Measurements from ENCODE around the gene LHX3. TPM values are rescaled to one million over a fixed set of nuclear protein-coding genes. Genes with fewer than 3 reads are reported as not detected.

Gene LHX3
- polyA plus RNA-seq, 1 of the 3 experiments (the other 2 are of a cell fraction), result not detected

- CTCF ChIA-PET, result interaction anchor here (1.3 to 3.5 kb wide), 2 partner anchors 50 to 63 kb away, joined by 3 to 15 read pairs; no protein-coding TSS in a partner anchor
Observed at GRCh38 chr9:136233411-136233810, 28.5 kb upstream of the LHX3 start.

More at GRCh38 chr9:136233411-136233810, 28.5 kb upstream of the LHX3 start:
- Histone ChIP-seq H3K4me1 (ENCODE audit: control insufficient read depth in 1 of 2, insufficient read depth in 2 of 2, low read depth in 1 of 2, low read length in 1 of 2) (peaks cover 0 to 6% of the 10 kb centered on the region in 2 experiments; a peak in 1 of 4 replicates), H3K4me2 (no peak overlapping the region), H3F3A (replicated peaks; ENCODE audit: insufficient read depth) (peaks cover 4% of the 10 kb centered on the region), H4K20me1 (ENCODE audit: insufficient read depth) (peaks cover 33% of the 10 kb centered on the region), H2AFZ (ENCODE audit: low read depth) (no peak overlapping the region), H3K9me2 (no peaks in the 10 kb centered on the region), H3K4me3 (ENCODE audit: low read depth in 2 of 2, low read length in 1 of 2) (no peak overlapping the region), H3K27ac (ENCODE audit: low read depth in 2 of 2, low read length in 1 of 2) (no peak overlapping the region), H3K27me3 (ENCODE audit: insufficient read depth) (no peaks in the 10 kb centered on the region), H3K9me3 (no peaks in the 10 kb centered on the region), H3K36me3 (replicated peaks in 1 of 2; ENCODE audit: control insufficient read depth in 1 of 2, insufficient read depth in 2 of 2, low read length in 1 of 2) (peaks cover 0 to 28% of the 10 kb centered on the region in 2 experiments), H3K9ac (no peak overlapping the region), H3K79me2 (ENCODE audit: insufficient read depth) (peaks cover 3% of the 10 kb centered on the region; the same call in 1 of the 2 replicates)
- 95% methylated on average over 15 of the region's 15 CpGs for WGBS (ENCODE audit: low lambda C conversion rate)
- no peak for TF ChIP-seq USF1 (IDR thresholded peaks at IDR 0.05; ENCODE audit: borderline replicate concordance, low read depth)
- no peak for TF ChIP-seq EP300 (IDR thresholded peaks at IDR 0.05; ENCODE audit: borderline replicate concordance in 1 of 2, low read depth in 1 of 2, low read length in 1 of 2)
- no peak for TF ChIP-seq TCF12 (IDR thresholded peaks at IDR 0.05)
- no peak for TF ChIP-seq RXRA (IDR thresholded peaks at IDR 0.05; ENCODE audit: borderline replicate concordance, low read depth)
- no peak for TF ChIP-seq RAD21 (IDR thresholded peaks at IDR 0.05; ENCODE audit: low read length)
- no peak for TF ChIP-seq PBX3 (IDR thresholded peaks at IDR 0.05)
- TF ChIP-seq, protein P1, sequence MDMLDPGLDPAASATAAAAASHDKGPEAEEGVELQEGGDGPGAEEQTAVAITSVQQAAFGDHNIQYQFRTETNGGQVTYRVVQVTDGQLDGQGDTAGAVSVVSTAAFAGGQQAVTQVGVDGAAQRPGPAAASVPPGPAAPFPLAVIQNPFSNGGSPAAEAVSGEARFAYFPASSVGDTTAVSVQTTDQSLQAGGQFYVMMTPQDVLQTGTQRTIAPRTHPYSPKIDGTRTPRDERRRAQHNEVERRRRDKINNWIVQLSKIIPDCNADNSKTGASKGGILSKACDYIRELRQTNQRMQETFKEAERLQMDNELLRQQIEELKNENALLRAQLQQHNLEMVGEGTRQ (IDR thresholded peaks at IDR 0.05; ENCODE audit: borderline replicate concordance, low read depth, low read length), result no peak
- TF ChIP-seq NRF1 (IDR thresholded peaks at IDR 0.05; ENCODE audit: low read depth, low read length), result no peak
- TF ChIP-seq, protein P2, sequence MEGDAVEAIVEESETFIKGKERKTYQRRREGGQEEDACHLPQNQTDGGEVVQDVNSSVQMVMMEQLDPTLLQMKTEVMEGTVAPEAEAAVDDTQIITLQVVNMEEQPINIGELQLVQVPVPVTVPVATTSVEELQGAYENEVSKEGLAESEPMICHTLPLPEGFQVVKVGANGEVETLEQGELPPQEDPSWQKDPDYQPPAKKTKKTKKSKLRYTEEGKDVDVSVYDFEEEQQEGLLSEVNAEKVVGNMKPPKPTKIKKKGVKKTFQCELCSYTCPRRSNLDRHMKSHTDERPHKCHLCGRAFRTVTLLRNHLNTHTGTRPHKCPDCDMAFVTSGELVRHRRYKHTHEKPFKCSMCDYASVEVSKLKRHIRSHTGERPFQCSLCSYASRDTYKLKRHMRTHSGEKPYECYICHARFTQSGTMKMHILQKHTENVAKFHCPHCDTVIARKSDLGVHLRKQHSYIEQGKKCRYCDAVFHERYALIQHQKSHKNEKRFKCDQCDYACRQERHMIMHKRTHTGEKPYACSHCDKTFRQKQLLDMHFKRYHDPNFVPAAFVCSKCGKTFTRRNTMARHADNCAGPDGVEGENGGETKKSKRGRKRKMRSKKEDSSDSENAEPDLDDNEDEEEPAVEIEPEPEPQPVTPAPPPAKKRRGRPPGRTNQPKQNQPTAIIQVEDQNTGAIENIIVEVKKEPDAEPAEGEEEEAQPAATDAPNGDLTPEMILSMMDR (IDR thresholded peaks at IDR 0.05), result no peak
- no peak for TF ChIP-seq JUND (IDR thresholded peaks at IDR 0.05)
- POLR2A ChIA-PET, result no interaction called here
- DNase-seq, result no peak
